ENCODE measurements around the gene OPA1. TPM values are rescaled to one million over a fixed set of nuclear protein-coding genes. Genes with fewer than 3 reads are reported as not detected.

The OPA1 gene
- total RNA-seq, 1 experiment from 2014 or later = 72.0 TPM

GRCh38 chr3:193592841-193593667 lies at the start of gene OPA1 (continued):
- TF ChIP-seq MAX (IDR thresholded peaks at IDR 0.05) (peak; percentile 94), JUND (IDR thresholded peaks at IDR 0.05) (no peak), EGR1 (IDR thresholded peaks at IDR 0.05; ENCODE audit: low read depth) (0 out of 2 replicates have a peak, but pooled peaks have one; percentile 13), ELF1 (IDR thresholded peaks at IDR 0.05; ENCODE audit: borderline replicate concordance, low read depth) (peak; percentile 99), CEBPB (IDR thresholded peaks at IDR 0.05; ENCODE audit: low read depth) (no peak; the same call in 1 of the 2 replicates), CBX3 (IDR thresholded peaks at IDR 0.05; ENCODE audit: low read depth) (peak; percentile 100), ATF3 (IDR thresholded peaks at IDR 0.05) (no peak; the same call in 1 of the 2 replicates)

- RAD21 ChIA-PET (ENCODE audit: low non-redundant PET in 1 of 2, low total read pairs in 2 of 2, uncharacterized antibody in 2 of 2, unreplicated experiment in 2 of 2) = no interaction called here
- no TSS peak for BruUV-seq (replicated peaks)
- Histone ChIP-seq H3K9me2 (ENCODE audit: insufficient read depth) (no peaks in the 10 kb centered on the region), H3K9ac (ENCODE audit: low read length) (no peak overlapping the region), H3K79me2 (ENCODE audit: insufficient read depth, low read length) (no peaks in the 10 kb centered on the region), H2AFZ (ENCODE audit: low read depth, low read length, poor library complexity, severe bottlenecking) (no peak overlapping the region), H3K27ac (ENCODE audit: low read depth, low read length) (no peak overlapping the region), H3K4me2 (ENCODE audit: low read length) (no peak overlapping the region), H3K27me3 (ENCODE audit: insufficient read depth, low read length) (0 out of 2 replicates have a peak, but pooled peaks cover 4% of the 10 kb centered on the region), H3K4me1 (ENCODE audit: control insufficient read depth in 1 of 2, insufficient read depth in 2 of 2, low read length in 2 of 2) (no peaks in the 10 kb centered on the region), H4K20me1 (ENCODE audit: insufficient read depth) (no peaks in the 10 kb centered on the region), H3K36me3 (ENCODE audit: control insufficient read depth in 1 of 2, insufficient read depth in 2 of 2, low read length in 2 of 2) (no peaks in the 10 kb centered on the region), H3K4me3 (replicated peaks in 1 of 2; ENCODE audit: low read depth in 1 of 2, low read length in 2 of 2) (no peak overlapping the region), H3K9me3 (ENCODE audit: control insufficient read depth in 1 of 2, insufficient read depth in 1 of 2, low read depth in 1 of 2, low read length in 2 of 2) (no peaks in the 10 kb centered on the region)
- DNase-seq (ENCODE audit: low read depth, low spot score) (no peak), ATAC-seq (no peak)
- CTCF ChIA-PET = no interaction called here
- intact Hi-C loops (cut with micrococcal nuclease) = no loop called here
- TF ChIP-seq ATF3 (IDR thresholded peaks at IDR 0.05) (no peak), SIN3A (IDR thresholded peaks at IDR 0.05; ENCODE audit: low read depth) (no peak), SP1 (IDR thresholded peaks at IDR 0.05; ENCODE audit: low read depth) (no peak), EZH2 (IDR thresholded peaks at IDR 0.05) (no peak), ELF1 (IDR thresholded peaks at IDR 0.05; ENCODE audit: borderline replicate concordance, low read depth) (no peak), ZBTB33 (IDR thresholded peaks at IDR 0.05; ENCODE audit: extremely low read depth, insufficient replicate concordance, low read length) (no peak)
- POLR2A ChIA-PET = no interaction called here
These were observed 48.7 kb upstream of the OPA1 start for GRCh38 chr3:193544289-193544688.

Data from HCT116 (cell line).